Transverse colon (tissue), 4 donors: ENCODE measurements around the gene EYS. TPM values are rescaled to one million over a fixed set of nuclear protein-coding genes. Genes with fewer than 3 reads are reported as not detected.

Experiments used
- DNase-seq: peaks from one replicate; pipeline ENCODE4 v3.0.0-alpha.2; 2019
- H3K27ac ChIP-seq, 4 donors: fragments of 200-600 bp; sonication (generic); 2 replicates each; pipeline ENCODE4 v1.5.1; 2016 to 2018; ENCODE audit warnings: inconsistent platforms in 4 of 4
- H3K27me3 ChIP-seq: fragments of 200-600 bp; sonication (generic); 2 replicates; pipeline ENCODE4 v1.5.1; 2017; ENCODE audit warnings: inconsistent platforms
- H3K36me3 ChIP-seq, 4 donors: fragments of 200-600 bp; sonication (generic); 2 replicates each; pipeline ENCODE4 v1.5.1; 2017 to 2019; ENCODE audit warnings: inconsistent platforms in 4 of 4
- H3K4me1 ChIP-seq, 4 donors: fragments of 200-600 bp; sonication (generic); 2 replicates each; pipeline ENCODE4 v1.5.1; 2017 to 2020; ENCODE audit warnings: inconsistent platforms in 4 of 4
- H3K4me3 ChIP-seq, 4 donors: fragments of 200-600 bp; sonication (generic); 1 replicate in 1 of 4; 2 replicates in 3 of 4; pipeline versions ENCODE4 v1.5.1 to v1.6.1; 2017 to 2019; ENCODE audit warnings: inconsistent platforms in 4 of 4
- H3K9me3 ChIP-seq, 2 donors: fragments of 200-600 bp; sonication (generic); 2 replicates each; pipeline ENCODE4 v1.5.1; 2017 to 2019; ENCODE audit warnings: inconsistent platforms in 2 of 2
- EP300 ChIP-seq: sonication (generic); formaldehyde crosslinking; IDR thresholded peaks from one replicate; pipeline ENCODE4 v1.6.1; 2017; ENCODE audit warnings: antibody characterized with exemption, low read depth
- POLR2A ChIP-seq: fragments of 450-650 bp; IDR thresholded peaks from one replicate; pipeline ENCODE4 v1.6.1; 2016; ENCODE audit warnings: antibody characterized with exemption, mild to moderate bottlenecking, moderate library complexity
- POLR2AphosphoS5 ChIP-seq, 3 donors: sonication (generic); formaldehyde crosslinking; IDR thresholded peaks; one replicate each; pipeline ENCODE4 v1.6.1; 2016; ENCODE audit warnings: antibody characterized with exemption in 3 of 3
- WGBS, 2 donors: methylation state at CpG; one replicate each; pipeline ENCODE4 v1.1.5; 2018; ENCODE audit warnings: low coverage in 1 of 2; 5-methylcytosine and 5-hydroxymethylcytosine counted together
- in situ Hi-C, 4 donors: fragments of 200-750 bp; cut with MboI; loops; one replicate each; pipeline versions ENCODE4 v1.15.0 to v1.15.1; 2017; ENCODE audit warnings: low sequenced_read_pairs in 3 of 4, low pct_ligation_motif_present in 1 of 4, low pct_unique_long_range_greater_than_20kb in 1 of 4
- intact Hi-C: fragments of 100-400 bp; cut with DNase I; formaldehyde crosslinking; loops from one replicate; pipeline ENCODE4 v1.15.1; 2023; ENCODE audit warnings: low total_unique reads
- total RNA-seq, 4 donors: library from RNA; depleted of rRNA; stranded (reverse); fragments of >200 nt; gene quantifications; one replicate each; pipeline ENCODE4 v1.1.0, GENCODE V29; 2016
- TF ChIP-seq, protein P1 (sequence below), 5 experiments: fragments of 200-600 bp in 3 of 5; fragments of 450-650 bp in 2 of 5; sonication (generic) in 3 of 5; IDR thresholded peaks; 1 replicate in 2 of 5; 2 replicates in 3 of 5; pipeline ENCODE4 v1.5.1; 2016 to 2017; ENCODE audit warnings: antibody characterized with exemption in 5 of 5, inconsistent platforms in 3 of 5, mild to moderate bottlenecking in 2 of 5, moderate library complexity in 1 of 5

Gene EYS
- total RNA-seq, 4 donors from 2014 or later = 0.41 TPM; not detected in 3

- TF ChIP-seq EP300 (no peak), POLR2AphosphoS5 (IDR thresholded peaks at IDR 0.05) (no peak), POLR2A (no peak)
- TF ChIP-seq, protein P1, sequence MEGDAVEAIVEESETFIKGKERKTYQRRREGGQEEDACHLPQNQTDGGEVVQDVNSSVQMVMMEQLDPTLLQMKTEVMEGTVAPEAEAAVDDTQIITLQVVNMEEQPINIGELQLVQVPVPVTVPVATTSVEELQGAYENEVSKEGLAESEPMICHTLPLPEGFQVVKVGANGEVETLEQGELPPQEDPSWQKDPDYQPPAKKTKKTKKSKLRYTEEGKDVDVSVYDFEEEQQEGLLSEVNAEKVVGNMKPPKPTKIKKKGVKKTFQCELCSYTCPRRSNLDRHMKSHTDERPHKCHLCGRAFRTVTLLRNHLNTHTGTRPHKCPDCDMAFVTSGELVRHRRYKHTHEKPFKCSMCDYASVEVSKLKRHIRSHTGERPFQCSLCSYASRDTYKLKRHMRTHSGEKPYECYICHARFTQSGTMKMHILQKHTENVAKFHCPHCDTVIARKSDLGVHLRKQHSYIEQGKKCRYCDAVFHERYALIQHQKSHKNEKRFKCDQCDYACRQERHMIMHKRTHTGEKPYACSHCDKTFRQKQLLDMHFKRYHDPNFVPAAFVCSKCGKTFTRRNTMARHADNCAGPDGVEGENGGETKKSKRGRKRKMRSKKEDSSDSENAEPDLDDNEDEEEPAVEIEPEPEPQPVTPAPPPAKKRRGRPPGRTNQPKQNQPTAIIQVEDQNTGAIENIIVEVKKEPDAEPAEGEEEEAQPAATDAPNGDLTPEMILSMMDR (IDR thresholded peaks at IDR 0.05) = no peak
- no peaks in the 10 kb centered on the region for H3K27me3 ChIP-seq
- no peaks in the 10 kb centered on the region for H3K36me3 ChIP-seq
- no peak for DNase-seq
- H3K27ac ChIP-seq = no peak overlapping the region
- no peak overlapping the region for H3K4me3 ChIP-seq
- in situ Hi-C loops (no loop called here), intact Hi-C loops (no loop called here)
- no peaks in the 10 kb centered on the region for H3K4me1 ChIP-seq
- H3K9me3 ChIP-seq = no peaks in the 10 kb centered on the region
- WGBS, 2 donors = 71 to 94% methylated on average over 1 of the region's 1 CpG
Observed at GRCh38 chr6:65538644-65539043, 168.4 kb downstream of the EYS start.

GRCh38 chr6:65537600-65537999, 169.4 kb downstream of the EYS start:
- no peaks in the 10 kb centered on the region for H3K27me3 ChIP-seq
- H3K36me3 ChIP-seq = no peaks in the 10 kb centered on the region
- H3K4me1 ChIP-seq = no peaks in the 10 kb centered on the region
- DNase-seq = no peak
- no peaks in the 10 kb centered on the region for H3K9me3 ChIP-seq
- H3K4me3 ChIP-seq = no peak overlapping the region
- no peak overlapping the region for H3K27ac ChIP-seq
- 82 to 94% methylated on average over 2 of the region's 2 CpGs for WGBS, 2 donors
- in situ Hi-C loops (no loop called here), intact Hi-C loops (no loop called here)
- TF ChIP-seq EP300 = no peak
- TF ChIP-seq POLR2A = no peak
- TF ChIP-seq POLR2AphosphoS5 (IDR thresholded peaks at IDR 0.05) = no peak
- TF ChIP-seq, protein P1 (IDR thresholded peaks at IDR 0.05) = no peak

DNA sequence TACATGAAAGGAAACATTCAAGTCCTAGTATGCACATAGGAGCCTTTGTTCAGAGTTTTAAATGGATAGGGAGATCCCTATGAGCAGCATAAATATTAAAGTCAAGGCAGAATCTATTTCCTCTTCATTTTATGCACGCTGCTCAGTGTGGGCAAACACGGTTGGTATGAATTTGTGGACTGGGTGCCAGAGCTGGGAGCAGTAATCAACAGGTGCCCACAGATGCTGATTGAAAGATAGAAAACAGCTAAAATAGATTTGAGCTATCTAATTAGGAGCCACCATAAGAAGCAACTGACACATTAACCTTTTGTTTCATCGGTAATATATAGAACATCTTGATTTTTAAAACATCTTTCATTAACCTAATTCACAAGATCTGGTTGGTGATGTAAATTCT, 175.5 kb downstream of the EYS start:
- Histone ChIP-seq H3K4me1 (no peaks in the 10 kb centered on the region), H3K27ac (no peak overlapping the region), H3K9me3 (no peaks in the 10 kb centered on the region), H3K36me3 (no peaks in the 10 kb centered on the region), H3K4me3 (no peak overlapping the region), H3K27me3 (no peaks in the 10 kb centered on the region)
- in situ Hi-C loops = no loop called here
- intact Hi-C loops = no loop called here
- DNase-seq = no peak
- TF ChIP-seq EP300 = no peak
- TF ChIP-seq POLR2AphosphoS5 (IDR thresholded peaks at IDR 0.05) = no peak
- no peak for TF ChIP-seq POLR2A
- TF ChIP-seq, protein P1 (IDR thresholded peaks at IDR 0.05) = no peak
- WGBS, 2 donors = 72 to 100% methylated on average over 3 of the region's 3 CpGs

DNA sequence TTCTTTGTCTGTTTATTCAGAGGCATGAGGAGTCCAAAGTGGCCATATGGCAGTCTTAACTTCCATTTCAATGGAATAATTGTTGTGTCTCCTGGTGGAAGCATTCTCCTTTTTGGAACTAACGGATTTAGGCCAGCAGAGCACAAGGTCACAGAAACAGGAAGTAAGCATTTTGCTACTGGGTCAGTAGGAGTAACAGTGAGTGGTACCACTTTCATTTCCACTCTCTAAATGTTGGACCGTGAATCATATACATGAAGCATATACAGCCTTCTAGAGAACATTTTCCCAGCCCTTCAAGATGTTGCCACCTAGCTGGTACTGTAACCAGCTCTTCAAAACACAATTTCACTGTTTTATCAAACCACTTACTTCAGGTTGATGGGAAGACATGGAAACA, 182.8 kb downstream of the EYS start:
- H3K27ac ChIP-seq = no peak overlapping the region
- DNase-seq = no peak
- H3K9me3 ChIP-seq = no peaks in the 10 kb centered on the region
- H3K4me3 ChIP-seq = no peak overlapping the region
- no peaks in the 10 kb centered on the region for H3K36me3 ChIP-seq
- in situ Hi-C loops = no loop called here
- intact Hi-C loops = no loop called here
- TF ChIP-seq POLR2A (no peak), EP300 (no peak), POLR2AphosphoS5 (IDR thresholded peaks at IDR 0.05) (no peak)
- TF ChIP-seq, protein P1 (IDR thresholded peaks at IDR 0.05) = no peak
- H3K4me1 ChIP-seq = no peaks in the 10 kb centered on the region
- H3K27me3 ChIP-seq = no peaks in the 10 kb centered on the region
- WGBS, 2 donors = 67 to 82% methylated on average over 1 to 2 of the region's 2 CpGs
